ENCODE data around the gene MALRD1.
A peak's percentile ranks its signal among the peaks of the same experiment; 100 is the strongest.
"Not testable (repeated sequence)": the region's sequence is repeated elsewhere in the genome, so short reads cannot be mapped to it uniquely, and the experiment has no call there.

MALRD1 gene

GRCh38 chr10:19488592-19489280 is 440.1 kb downstream of the MALRD1 start:
- DNase-seq = peak in 24 of 58 donors; percentile 0 to 45 (median 5)

GRCh38 chr10:19491166-19491565 is 442.6 kb downstream of the MALRD1 start:
- DNase-seq = no peak

- DNase-seq = no peak
Observed at GRCh38 chr10:19493917-19494316, 445.3 kb downstream of the MALRD1 start.

GRCh38 chr10:19497026-19497425 is 448.4 kb downstream of the MALRD1 start:
- no peak for DNase-seq

GRCh38 chr10:19498393-19499290 is 450.0 kb downstream of the MALRD1 start:
- no peak for DNase-seq

DNA sequence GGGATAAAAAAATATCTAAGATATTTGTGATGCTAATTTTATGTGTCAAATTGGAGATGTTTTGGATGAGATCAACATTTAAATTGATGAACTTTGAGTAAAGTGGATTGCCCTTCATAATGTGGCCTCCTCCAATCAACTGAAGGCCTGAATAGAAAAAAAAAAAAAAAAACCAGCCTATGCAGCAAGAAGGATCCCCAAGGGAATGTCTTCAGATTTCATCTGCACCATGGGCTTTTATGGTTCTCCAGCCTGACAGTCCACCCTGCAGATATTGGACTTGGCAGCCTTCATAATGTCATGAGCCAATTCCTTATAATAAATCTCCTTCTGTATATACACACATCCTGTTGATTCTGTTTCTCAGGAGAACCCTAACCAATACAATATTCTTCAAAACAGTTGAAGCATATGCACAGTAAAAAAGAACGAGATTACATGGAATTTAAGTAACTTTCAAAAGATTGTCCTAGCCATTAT is 450.7 kb downstream of the MALRD1 start:
- DNase-seq = no peak

DNA sequence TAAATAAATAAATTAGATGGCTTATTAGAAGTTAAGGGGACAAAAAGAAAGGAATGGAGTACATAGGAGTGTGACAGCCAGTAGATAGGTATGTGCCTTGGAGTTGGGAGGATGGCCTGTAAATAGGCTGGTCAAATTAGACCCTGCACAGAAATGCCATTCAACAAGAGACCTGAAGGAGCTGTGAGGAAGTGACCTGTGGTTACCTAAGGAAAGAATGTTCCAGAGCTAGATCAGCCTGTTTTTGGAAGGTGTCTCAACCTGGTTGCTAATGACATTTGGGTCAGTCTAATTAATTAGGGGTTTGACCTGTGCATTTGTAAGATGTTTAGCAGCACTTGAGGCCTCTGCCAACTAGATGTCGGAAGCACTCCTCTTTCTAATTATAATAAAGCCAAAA is 452.4 kb downstream of the MALRD1 start:
- no peak for DNase-seq

DNA sequence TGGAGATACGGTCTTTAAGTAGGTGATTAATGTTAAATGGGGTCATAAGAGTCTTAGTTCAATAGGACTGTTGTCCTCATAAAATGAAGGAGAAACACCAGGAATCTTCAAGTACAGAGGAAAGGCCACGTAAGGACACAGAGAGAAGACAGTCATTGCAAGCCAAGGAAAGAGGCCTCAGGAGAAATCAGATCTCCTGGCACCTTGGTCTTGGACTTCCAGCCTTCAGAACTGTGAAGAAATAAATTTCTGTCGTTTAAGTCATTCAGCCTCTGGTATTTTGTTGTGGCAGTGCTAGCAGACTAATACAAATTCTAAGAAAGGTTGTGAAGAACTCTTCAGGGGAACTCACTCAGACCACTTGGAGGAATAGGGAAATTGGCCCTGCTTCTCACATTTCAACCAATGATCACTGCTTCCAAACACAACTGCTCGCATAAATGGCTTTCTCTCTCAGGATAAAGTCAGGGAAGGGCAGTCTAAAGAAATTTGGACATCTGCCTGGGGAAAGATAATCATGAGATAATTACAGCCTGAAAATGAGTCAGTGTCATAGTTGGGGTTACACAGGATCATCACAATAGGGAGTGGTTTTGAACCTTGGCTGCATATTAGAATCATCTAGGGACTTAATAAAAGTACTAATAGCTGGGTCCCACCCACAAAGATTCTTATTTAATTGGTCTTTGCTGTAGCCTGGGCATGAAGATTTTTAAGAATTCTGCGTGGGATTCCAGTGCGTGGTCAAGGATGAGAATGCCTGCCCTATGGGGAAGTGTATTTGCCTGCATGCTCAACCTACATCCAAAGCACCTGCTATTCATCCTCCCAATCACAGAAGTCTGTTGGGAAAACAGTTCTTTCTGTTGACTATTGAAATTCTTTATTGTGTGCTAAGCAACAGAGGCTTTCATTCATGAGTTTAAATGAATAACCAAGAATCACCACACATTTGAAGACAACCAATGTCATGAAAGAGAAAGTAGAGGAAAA is 457.0 kb downstream of the MALRD1 start:
- no peak for DNase-seq

- DNase-seq = not testable (repeated sequence)
Observed at GRCh38 chr10:19510005-19510732, 461.6 kb downstream of the MALRD1 start.

DNA sequence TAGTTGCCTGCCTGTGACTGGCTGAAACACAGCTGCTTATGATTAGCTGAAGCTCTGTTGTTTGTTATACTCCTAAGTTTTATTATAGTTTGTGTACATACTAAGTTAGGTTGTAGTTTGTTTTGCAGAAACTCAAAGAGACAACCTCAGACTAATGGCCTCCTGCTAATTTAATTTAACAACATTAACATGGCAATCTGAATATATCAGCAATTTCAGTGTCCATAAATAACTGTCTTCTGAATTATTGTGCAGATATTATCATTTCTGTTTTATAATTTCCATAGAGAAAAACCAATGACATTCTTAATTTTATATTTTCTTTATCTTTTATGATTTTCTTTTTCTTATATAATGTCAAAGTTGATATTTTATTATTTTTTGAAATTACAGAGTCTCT is 469.5 kb downstream of the MALRD1 start:
- no peak for DNase-seq

DNA sequence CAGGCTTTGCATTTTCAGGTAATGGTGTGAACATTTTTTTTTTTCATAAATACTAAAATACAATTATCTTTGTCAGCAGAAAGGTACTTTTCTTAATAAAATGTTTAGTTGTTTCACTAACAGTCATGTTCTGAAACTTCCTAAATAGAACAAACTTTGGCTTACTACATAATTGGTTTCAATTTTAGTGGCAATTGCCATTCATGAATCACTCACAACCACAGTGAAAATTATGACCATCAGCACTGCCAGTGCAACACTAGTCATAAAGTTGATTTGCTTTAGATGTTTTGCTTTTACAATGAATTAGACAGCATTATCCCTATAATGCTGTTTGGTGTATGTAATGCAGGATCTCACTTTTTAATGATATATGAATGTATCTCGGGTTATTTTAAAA is 470.0 kb downstream of the MALRD1 start:
- DNase-seq = no peak

GRCh38 chr10:19531324-19531723 is 482.7 kb downstream of the MALRD1 start:
- DNase-seq = no peak

GRCh38 chr10:19532411-19532810 is 483.8 kb downstream of the MALRD1 start:
- DNase-seq = no peak

DNA sequence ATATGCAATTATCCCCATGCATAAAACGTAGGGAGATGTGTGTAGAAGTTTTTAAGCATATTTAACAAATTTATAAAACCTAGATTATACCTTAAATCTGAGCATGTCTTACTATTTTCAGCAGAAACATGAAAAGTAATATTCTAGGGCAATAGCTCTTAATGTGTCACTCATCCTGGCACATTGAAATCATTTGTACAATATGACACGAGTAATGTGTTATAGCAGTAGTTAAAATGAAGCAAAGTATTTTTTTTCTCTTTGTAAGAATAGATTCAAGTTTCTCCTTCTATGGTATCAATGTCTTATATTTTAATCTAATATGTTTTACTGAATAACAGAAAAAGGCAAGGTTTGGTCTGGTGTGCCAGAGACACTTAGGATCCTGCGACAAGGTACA is 492.7 kb downstream of the MALRD1 start:
- DNase-seq = no peak

DNA sequence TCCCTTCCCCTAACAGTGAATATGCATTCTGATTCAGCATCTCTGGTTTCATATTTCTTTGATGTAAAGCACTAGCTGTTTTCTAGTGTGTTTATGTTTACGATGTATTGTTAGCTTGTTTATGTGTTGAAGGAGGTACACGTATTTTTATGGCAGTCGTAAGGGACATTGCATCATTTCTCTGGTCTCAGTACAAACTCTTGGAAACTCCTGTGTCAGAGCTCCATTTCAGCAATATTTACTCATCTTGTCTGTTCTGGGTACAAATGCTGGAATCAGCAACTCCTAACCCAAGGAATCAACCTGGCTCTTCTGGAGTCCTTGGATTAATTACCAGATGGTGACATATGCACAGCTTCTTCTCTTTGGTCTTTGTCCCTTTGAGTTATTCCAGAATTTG is 497.6 kb downstream of the MALRD1 start:
- no peak for DNase-seq

DNA sequence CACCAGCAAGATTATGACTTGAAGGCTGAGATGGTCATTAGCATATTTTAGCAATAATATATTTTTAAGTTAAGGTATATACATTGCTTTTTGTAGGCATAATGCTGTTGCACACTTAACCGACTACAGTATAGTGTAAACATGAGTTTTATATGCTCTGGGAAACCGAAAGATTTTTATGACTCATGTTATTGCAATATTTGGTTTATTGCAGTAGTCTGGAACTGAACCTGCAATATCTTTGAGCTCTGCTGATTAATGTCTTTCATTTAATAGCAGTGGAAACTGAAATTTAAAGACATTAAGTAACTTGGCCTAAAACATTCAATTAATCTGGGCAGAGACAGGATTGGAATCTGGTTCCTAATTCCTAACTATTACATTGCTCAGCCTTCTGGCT is 500.9 kb downstream of the MALRD1 start:
- no peak for DNase-seq

GRCh38 chr10:19556666-19557065 is 508.1 kb downstream of the MALRD1 start:
- no peak for DNase-seq

- no peak for DNase-seq
Observed at GRCh38 chr10:19561181-19561580, 512.6 kb downstream of the MALRD1 start.

GRCh38 chr10:19563388-19564141 is 515.0 kb downstream of the MALRD1 start:
- peak in 1 of 58 donors; percentile 1 for DNase-seq

DNA sequence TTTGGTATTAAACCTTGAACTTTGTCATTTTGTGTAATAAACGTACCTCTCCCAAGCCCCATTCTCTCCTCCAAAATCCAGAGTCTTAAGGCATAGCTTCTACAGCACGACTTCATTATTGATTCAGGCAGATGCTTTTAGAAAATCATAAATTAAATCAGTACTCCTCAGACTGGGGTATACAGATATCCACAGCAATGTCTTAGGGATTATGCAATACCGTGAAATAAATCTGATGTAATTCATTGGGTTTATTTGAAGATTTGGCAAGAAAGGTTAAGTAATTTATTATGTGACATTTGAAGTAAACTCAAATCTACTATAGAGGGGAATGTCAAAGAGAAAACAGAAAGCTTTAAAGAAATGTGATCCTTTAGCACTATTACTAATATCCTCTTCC is 521.5 kb downstream of the MALRD1 start:
- no peak for DNase-seq

All from anterior cingulate cortex (tissue), 58 donors.